ENCODE measurements around the gene HRH3.

HRH3 gene

GRCh38 chr20:62215020-62215990, 4.8 kb downstream of the HRH3 start:
- DNase-seq (ENCODE audit: low read depth): no peak

DNA sequence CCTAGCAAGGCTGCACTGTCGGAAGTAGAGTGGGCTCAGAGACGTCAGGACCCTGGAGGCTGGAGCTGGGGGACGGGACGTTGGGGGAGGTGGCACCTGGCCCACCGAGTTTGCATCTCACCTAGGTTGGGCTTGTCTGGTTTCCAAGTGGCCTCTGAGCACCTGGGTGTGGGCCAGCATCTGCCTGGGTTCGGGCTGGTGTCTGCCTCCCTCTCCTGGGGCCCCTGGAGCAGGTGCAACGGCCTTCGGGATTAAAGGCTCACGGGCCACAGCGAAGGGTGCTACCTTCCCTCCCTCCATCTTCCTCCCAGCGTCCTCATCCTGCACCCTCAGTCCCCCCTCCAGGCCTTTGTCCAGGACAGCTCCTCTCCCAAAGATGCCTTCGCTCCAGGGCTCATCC, 6.0 kb downstream of the HRH3 start:
- DNase-seq (ENCODE audit: low read depth): no peak

DNA sequence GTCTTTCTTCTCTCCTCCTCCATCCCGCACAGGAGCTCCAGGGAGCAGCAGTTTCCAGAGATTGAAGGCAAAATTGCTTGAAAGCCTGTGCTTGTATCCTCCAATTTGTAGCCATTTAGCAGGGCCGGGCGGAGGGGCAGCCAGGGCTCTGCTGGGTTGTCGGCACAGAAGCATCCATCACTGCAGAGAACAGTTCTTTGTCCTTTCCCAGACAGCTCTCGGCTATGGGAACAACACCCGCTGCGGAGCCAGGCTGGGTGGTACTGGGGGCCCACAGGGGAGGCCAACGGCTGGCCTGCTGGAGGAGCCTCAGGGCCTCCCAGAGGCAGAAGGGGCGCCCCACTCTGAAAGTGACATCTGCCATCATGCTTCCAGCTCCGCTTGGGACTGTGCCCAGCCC, 7.8 kb downstream of the HRH3 start:
- DNase-seq (ENCODE audit: low read depth): no peak

- DNase-seq (ENCODE audit: low read depth): no peak
Observed at GRCh38 chr20:62211769-62212288, 8.2 kb downstream of the HRH3 start.

GRCh38 chr20:62211216-62211615, 8.9 kb downstream of the HRH3 start:
- DNase-seq (ENCODE audit: low read depth): no peak

GRCh38 chr20:62210496-62210855, 9.6 kb downstream of the HRH3 start:
- DNase-seq (ENCODE audit: low read depth): no peak

GRCh38 chr20:62209850-62210495, 10.1 kb downstream of the HRH3 start:
- no peak for DNase-seq (ENCODE audit: low read depth)

- no peak for DNase-seq (ENCODE audit: low read depth)
Observed at GRCh38 chr20:62208795-62209755, 11.0 kb downstream of the HRH3 start.

GRCh38 chr20:62208061-62208794, 11.8 kb downstream of the HRH3 start:
- no peak for DNase-seq (ENCODE audit: low read depth)

GRCh38 chr20:62206388-62206775, 13.7 kb downstream of the HRH3 start:
- no peak for DNase-seq (ENCODE audit: low read depth)

DNA sequence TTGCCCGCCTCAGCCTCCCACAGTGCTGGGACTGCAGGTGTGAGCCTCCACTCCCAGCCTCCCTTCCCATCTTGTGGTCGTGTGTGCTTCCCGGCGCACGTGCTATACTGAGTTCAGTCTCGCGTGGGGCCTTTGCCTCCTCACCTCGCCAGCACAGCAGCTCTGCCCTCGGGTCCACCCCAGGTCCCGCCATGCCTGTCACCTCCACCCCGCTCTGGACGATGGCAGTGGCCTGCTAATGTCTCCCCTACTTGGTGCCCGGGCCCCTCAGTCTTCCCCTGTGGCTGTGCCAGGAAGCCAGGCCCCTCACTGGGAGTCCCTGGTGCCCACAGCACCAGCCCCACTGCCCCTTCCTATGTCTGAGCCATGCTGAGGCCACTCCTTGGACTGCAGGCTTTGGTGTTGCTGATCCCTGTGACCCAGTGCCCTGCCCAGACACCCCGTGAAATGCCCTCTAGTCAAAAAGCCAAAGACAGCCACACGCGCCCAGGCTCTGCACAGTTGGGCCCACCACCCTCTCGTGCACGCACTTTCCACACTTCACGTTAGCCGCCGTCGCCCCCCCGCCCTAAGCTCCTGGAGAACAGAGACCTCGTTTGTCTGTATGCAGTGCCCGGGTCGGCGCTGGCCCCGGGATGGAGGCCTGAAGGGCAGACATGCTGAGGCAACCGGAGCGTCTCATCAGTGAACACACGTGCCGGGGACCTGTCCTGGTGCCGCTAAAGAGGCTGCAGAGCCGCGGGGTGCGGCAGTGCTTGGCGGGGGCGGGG, 14.3 kb downstream of the HRH3 start:
- no peak for DNase-seq (ENCODE audit: low read depth)

- no peak for DNase-seq (ENCODE audit: low read depth)
Observed at GRCh38 chr20:62203378-62204030, 16.6 kb downstream of the HRH3 start.

DNA sequence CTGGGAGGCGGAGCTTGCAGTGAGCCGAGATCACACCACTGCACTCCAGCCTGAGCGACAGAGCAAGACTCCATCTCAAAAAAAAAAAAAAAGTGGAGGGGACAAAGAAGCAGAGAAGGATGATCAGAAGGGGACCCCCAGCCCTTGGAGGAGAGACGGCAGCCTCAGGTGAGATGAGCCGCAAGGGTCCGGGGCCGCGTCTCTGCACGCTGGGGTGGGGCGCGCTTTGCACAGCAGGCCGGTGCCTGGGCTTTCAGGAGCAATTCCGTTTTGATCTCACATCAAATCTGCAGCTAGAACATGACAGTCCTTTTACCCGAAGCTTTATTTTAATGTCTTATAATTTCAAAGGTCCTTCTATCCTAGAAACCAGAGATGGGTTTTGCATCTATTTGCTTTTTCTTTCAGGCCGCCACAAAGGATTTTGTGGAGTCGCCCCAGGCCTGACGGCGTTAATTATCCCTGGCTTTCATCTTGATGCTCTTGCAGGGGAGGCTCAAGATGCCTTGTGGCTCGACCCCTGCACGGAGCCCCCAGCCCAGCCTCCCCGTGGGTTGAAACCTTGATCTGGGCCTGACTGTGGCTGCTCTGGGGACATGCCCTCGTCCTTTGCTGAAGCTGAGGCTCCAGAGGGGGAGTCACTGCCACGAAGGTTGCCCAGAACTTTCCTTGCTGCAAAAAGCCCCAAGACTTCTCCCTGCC, 17.3 kb downstream of the HRH3 start:
- DNase-seq (ENCODE audit: low read depth): no peak

GRCh38 chr20:62202083-62202395, 18.0 kb downstream of the HRH3 start:
- DNase-seq (ENCODE audit: low read depth): no peak

- DNase-seq (ENCODE audit: low read depth): no peak
Observed at GRCh38 chr20:62201173-62202082, 18.6 kb downstream of the HRH3 start.

GRCh38 chr20:62200491-62201172, 19.4 kb downstream of the HRH3 start:
- DNase-seq (ENCODE audit: low read depth): no peak

- no peak for DNase-seq (ENCODE audit: low read depth)
Observed at GRCh38 chr20:62198931-62199330, 21.1 kb downstream of the HRH3 start.

GRCh38 chr20:62198496-62198895, 21.6 kb downstream of the HRH3 start:
- DNase-seq (ENCODE audit: low read depth): no peak
